ENCODE measurements around the gene FAM111B.
"Not testable (repeated sequence)": the region's sequence is repeated elsewhere in the genome, so short reads cannot be mapped to it uniquely, and the experiment has no call there.

The FAM111B gene

DNA sequence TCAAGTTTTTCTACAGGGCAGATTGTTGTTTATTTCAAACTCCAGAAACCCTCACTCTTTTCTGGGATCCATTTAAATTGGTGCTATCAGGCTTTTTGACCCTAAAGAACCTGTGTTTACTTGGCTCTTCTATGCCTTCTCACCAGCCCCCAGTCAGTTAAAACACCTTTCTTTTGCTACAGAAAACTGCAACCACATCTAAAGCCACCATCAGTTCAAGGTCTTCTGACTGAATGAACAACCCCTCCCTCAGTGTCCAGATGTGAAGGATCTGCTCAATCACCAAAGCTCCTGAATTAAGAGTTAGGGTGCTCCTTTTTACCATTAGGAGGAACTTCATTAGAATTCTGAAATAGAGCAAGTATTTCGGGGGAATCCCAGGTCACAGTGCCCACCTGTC is 28.0 kb upstream of the FAM111B start:
- no peak for TF ChIP-seq KLF16 (tag by site-specific recombination; IDR thresholded peaks at IDR 0.05)
- TF ChIP-seq ZNF146 (tag by site-specific recombination; IDR thresholded peaks at IDR 0.05): no peak
- TF ChIP-seq HOXA7 (CRISPR knock-in tag; IDR thresholded peaks at IDR 0.05; ENCODE audit: borderline replicate concordance): no peak
- no peak for TF ChIP-seq ZNF404 (tag by site-specific recombination; IDR thresholded peaks at IDR 0.05)
- no peak for TF ChIP-seq ZNF174 (tag by site-specific recombination; IDR thresholded peaks at IDR 0.05)
- TF ChIP-seq, protein P1, sequence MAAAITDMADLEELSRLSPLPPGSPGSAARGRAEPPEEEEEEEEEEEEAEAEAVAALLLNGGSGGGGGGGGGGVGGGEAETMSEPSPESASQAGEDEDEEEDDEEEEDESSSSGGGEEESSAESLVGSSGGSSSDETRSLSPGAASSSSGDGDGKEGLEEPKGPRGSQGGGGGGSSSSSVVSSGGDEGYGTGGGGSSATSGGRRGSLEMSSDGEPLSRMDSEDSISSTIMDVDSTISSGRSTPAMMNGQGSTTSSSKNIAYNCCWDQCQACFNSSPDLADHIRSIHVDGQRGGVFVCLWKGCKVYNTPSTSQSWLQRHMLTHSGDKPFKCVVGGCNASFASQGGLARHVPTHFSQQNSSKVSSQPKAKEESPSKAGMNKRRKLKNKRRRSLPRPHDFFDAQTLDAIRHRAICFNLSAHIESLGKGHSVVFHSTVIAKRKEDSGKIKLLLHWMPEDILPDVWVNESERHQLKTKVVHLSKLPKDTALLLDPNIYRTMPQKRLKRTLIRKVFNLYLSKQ (tag by site-specific recombination; IDR thresholded peaks at IDR 0.05; ENCODE audit: borderline replicate concordance): no peak
- no peak for TF ChIP-seq ZBTB7A (tag by site-specific recombination; IDR thresholded peaks at IDR 0.05; ENCODE audit: low read depth)
- TF ChIP-seq MYNN (tag by site-specific recombination; IDR thresholded peaks at IDR 0.05; ENCODE audit: borderline replicate concordance): no peak
- TF ChIP-seq ZNF266 (tag by site-specific recombination; IDR thresholded peaks at IDR 0.05; ENCODE audit: low read depth): no peak
- no peak for TF ChIP-seq ZSCAN23 (tag by site-specific recombination; IDR thresholded peaks at IDR 0.05)
- POLR2A ChIA-PET: interaction anchor here (1.1 kb wide), 1 partner anchor 92 kb away, joined by 3 read pairs; no protein-coding TSS in a partner anchor
- Histone ChIP-seq H3K4me1 (ENCODE audit: control insufficient read depth, insufficient read depth, low read length) (no peaks in the 10 kb centered on the region), H3K9me3 (ENCODE audit: control insufficient read depth, insufficient read depth, low read depth, low read length) (no peaks in the 10 kb centered on the region), H3K36me3 (ENCODE audit: control insufficient read depth in 2 of 2, insufficient read depth in 1 of 2, low read length in 2 of 2) (no peaks in the 10 kb centered on the region), H3K4me3 (ENCODE audit: low read depth, low read length) (no peak overlapping the region), H3K27ac (ENCODE audit: extremely low read depth, low read depth, low read length) (no peak overlapping the region)
- CTCF ChIA-PET: interaction anchor here (0.7 to 1.2 kb wide), 3 partner anchors 21 to 306 kb away, joined by 3 to 4 read pairs (median 3); no protein-coding TSS in a partner anchor

DNA sequence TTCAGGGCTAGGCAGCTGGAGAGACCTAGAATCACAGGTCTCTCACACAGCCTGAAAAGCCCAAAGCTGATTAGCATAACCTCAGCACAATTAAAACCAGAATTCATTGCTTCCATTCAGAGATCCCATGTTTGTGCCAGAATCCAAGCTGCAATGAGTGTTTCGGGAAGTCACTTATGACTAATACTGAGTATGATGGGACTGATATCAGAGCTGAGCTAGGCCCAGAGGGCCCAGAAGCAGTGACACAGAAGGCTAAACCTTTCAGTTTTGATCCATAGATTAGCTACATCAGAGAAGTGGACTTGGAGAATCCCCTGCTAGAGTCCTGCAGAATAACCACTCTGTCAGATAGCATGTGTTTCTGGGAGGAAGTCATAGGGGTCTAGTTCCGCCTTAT is 26.6 kb upstream of the FAM111B start:
- H3K27ac ChIP-seq (ENCODE audit: extremely low read depth, low read depth, low read length); H3K36me3 ChIP-seq (ENCODE audit: control insufficient read depth in 2 of 2, insufficient read depth in 1 of 2, low read length in 2 of 2); POLR2A ChIA-PET; H3K4me1 ChIP-seq (ENCODE audit: control insufficient read depth, insufficient read depth, low read length); H3K4me3 ChIP-seq (ENCODE audit: low read depth, low read length); H3K9me3 ChIP-seq (ENCODE audit: control insufficient read depth, insufficient read depth, low read depth, low read length): not testable (repeated sequence)
- CTCF ChIA-PET: interaction anchor here (1.2 to 1.7 kb wide), 2 partner anchors 17 to 78 kb away, joined by 3 to 10 read pairs; no protein-coding TSS in a partner anchor

DNA sequence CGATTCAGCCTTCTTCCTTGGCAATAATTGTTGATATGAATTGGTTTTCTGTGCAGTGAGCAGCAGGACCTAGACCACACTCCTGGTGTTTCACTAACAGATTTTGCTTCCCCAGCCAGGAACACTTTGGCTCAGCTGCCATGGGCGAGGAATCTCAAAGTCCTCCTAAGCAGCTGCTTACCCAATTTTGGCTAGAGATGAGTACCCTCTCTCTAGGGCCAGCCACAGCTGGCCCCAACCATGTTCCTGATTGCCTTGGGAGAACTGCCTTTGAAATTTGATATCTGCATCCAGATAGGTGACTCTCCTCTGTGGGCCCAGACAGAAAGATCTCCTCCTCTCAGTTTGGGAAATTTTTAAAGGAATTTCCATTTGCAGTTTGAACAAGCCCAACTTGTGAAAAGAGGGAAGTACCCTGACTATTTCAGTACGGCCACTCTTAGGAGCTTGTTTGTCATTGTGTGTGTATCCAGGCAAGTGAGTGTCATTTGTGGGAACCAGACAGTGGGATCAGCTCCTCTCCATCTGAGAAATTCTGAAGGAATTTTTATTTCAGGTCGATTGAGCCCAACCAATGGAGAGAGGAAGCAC is 25.5 kb upstream of the FAM111B start:
- not testable (repeated sequence) for H3K36me3 ChIP-seq (ENCODE audit: control insufficient read depth in 2 of 2, insufficient read depth in 1 of 2, low read length in 2 of 2)

DNA sequence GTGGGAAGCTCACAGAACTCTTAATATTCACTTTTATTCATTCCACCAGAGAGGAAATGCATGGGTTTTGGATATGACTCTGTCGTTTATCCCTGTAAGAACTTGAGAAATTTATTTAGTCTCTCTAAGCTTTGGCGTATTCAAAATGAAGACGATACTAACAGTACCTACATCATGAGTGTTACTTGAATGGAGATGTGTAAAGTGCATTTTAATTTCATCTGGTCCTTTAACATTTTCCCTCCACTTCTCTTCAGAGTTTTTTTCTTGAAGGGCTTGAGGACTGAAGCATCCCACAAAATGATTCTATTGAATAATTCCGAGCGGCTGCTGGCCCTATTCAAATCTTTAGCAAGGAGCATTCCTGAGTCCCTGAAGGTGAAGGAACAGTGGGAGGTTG is 21.0 kb upstream of the FAM111B start, which contains the start of gene GLYATL1B:
GLYATL1B (plus strand) TSS at position 301 of the 400 bp plus-strand sequence; CDS start at position 301, 0 bp downstream.
- H3K4me3 ChIP-seq (ENCODE audit: low read depth, low read length); H3K36me3 ChIP-seq (ENCODE audit: control insufficient read depth in 2 of 2, insufficient read depth in 1 of 2, low read length in 2 of 2); POLR2A ChIA-PET; H3K27ac ChIP-seq (ENCODE audit: extremely low read depth, low read depth, low read length); H3K9me3 ChIP-seq (ENCODE audit: control insufficient read depth, insufficient read depth, low read depth, low read length); H3K4me1 ChIP-seq (ENCODE audit: control insufficient read depth, insufficient read depth, low read length): not testable (repeated sequence)
- CTCF ChIA-PET: interaction anchor here (0.7 kb wide), 2 partner anchors 50 to 708 kb away, joined by 3 read pairs; no protein-coding TSS in a partner anchor

More for the DNA sequence above, 25.5 kb upstream of the FAM111B start:
- CTCF ChIA-PET; H3K27ac ChIP-seq (ENCODE audit: extremely low read depth, low read depth, low read length); H3K4me1 ChIP-seq (ENCODE audit: control insufficient read depth, insufficient read depth, low read length); POLR2A ChIA-PET; H3K9me3 ChIP-seq (ENCODE audit: control insufficient read depth, insufficient read depth, low read depth, low read length); H3K4me3 ChIP-seq (ENCODE audit: low read depth, low read length): not testable (repeated sequence)

DNA sequence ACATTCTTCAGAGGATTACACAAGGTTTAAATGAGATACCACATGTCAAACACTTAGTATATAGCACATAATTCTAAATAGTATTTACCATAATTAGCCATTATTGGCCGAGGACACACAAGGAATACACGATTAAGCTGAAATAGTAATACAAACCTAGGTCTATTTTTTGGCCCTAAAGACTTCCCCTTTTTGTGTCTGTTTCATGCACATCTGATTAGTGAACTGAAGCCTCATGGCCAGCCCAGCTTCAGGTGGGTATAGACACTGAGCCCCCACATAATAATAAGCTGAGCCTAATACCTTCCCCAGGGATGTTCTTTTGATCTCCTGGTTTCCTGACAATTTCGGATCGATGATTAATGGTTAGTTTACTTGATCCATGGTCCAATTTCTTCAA is 18.9 kb upstream of the FAM111B start:
- H3K4me3 ChIP-seq (ENCODE audit: low read depth, low read length): no peak overlapping the region
- no peaks in the 10 kb centered on the region for H3K36me3 ChIP-seq (ENCODE audit: control insufficient read depth in 2 of 2, insufficient read depth in 1 of 2, low read length in 2 of 2)
- no peaks in the 10 kb centered on the region for H3K4me1 ChIP-seq (ENCODE audit: control insufficient read depth, insufficient read depth, low read length)
- H3K27ac ChIP-seq (ENCODE audit: extremely low read depth, low read depth, low read length): no peak overlapping the region
- H3K9me3 ChIP-seq (ENCODE audit: control insufficient read depth, insufficient read depth, low read depth, low read length): no peaks in the 10 kb centered on the region
- CTCF ChIA-PET: no interaction called here
- POLR2A ChIA-PET: no interaction called here
- TF ChIP-seq ZNF521 (tag by site-specific recombination; IDR thresholded peaks at IDR 0.05) (no peak), ZNF404 (tag by site-specific recombination; IDR thresholded peaks at IDR 0.05) (no peak), KLF7 (tag by site-specific recombination; IDR thresholded peaks at IDR 0.05; ENCODE audit: borderline replicate concordance) (no peak), ZNF654 (tag by site-specific recombination; IDR thresholded peaks at IDR 0.05; ENCODE audit: low read depth) (no peak), SP3 (tag by site-specific recombination; IDR thresholded peaks at IDR 0.05) (no peak), TRIM28 (IDR thresholded peaks at IDR 0.05; ENCODE audit: borderline replicate concordance, low read length) (no peak), ZNF76 (tag by site-specific recombination; IDR thresholded peaks at IDR 0.05; ENCODE audit: borderline replicate concordance, low read depth) (no peak)
- TF ChIP-seq, protein P2, sequence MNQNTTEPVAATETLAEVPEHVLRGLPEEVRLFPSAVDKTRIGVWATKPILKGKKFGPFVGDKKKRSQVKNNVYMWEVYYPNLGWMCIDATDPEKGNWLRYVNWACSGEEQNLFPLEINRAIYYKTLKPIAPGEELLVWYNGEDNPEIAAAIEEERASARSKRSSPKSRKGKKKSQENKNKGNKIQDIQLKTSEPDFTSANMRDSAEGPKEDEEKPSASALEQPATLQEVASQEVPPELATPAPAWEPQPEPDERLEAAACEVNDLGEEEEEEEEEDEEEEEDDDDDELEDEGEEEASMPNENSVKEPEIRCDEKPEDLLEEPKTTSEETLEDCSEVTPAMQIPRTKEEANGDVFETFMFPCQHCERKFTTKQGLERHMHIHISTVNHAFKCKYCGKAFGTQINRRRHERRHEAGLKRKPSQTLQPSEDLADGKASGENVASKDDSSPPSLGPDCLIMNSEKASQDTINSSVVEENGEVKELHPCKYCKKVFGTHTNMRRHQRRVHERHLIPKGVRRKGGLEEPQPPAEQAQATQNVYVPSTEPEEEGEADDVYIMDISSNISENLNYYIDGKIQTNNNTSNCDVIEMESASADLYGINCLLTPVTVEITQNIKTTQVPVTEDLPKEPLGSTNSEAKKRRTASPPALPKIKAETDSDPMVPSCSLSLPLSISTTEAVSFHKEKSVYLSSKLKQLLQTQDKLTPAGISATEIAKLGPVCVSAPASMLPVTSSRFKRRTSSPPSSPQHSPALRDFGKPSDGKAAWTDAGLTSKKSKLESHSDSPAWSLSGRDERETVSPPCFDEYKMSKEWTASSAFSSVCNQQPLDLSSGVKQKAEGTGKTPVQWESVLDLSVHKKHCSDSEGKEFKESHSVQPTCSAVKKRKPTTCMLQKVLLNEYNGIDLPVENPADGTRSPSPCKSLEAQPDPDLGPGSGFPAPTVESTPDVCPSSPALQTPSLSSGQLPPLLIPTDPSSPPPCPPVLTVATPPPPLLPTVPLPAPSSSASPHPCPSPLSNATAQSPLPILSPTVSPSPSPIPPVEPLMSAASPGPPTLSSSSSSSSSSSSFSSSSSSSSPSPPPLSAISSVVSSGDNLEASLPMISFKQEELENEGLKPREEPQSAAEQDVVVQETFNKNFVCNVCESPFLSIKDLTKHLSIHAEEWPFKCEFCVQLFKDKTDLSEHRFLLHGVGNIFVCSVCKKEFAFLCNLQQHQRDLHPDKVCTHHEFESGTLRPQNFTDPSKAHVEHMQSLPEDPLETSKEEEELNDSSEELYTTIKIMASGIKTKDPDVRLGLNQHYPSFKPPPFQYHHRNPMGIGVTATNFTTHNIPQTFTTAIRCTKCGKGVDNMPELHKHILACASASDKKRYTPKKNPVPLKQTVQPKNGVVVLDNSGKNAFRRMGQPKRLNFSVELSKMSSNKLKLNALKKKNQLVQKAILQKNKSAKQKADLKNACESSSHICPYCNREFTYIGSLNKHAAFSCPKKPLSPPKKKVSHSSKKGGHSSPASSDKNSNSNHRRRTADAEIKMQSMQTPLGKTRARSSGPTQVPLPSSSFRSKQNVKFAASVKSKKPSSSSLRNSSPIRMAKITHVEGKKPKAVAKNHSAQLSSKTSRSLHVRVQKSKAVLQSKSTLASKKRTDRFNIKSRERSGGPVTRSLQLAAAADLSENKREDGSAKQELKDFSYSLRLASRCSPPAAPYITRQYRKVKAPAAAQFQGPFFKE (tag by site-specific recombination; IDR thresholded peaks at IDR 0.05; ENCODE audit: borderline replicate concordance): no peak

Data from HEK293 (cell line).